Measurements from ENCODE around the gene TSPAN18. TPM values are rescaled to one million over a fixed set of nuclear protein-coding genes. Genes with fewer than 3 reads are reported as not detected.

The TSPAN18 gene
- total RNA-seq, 1 experiment from 2014 or later = not detected

DNA sequence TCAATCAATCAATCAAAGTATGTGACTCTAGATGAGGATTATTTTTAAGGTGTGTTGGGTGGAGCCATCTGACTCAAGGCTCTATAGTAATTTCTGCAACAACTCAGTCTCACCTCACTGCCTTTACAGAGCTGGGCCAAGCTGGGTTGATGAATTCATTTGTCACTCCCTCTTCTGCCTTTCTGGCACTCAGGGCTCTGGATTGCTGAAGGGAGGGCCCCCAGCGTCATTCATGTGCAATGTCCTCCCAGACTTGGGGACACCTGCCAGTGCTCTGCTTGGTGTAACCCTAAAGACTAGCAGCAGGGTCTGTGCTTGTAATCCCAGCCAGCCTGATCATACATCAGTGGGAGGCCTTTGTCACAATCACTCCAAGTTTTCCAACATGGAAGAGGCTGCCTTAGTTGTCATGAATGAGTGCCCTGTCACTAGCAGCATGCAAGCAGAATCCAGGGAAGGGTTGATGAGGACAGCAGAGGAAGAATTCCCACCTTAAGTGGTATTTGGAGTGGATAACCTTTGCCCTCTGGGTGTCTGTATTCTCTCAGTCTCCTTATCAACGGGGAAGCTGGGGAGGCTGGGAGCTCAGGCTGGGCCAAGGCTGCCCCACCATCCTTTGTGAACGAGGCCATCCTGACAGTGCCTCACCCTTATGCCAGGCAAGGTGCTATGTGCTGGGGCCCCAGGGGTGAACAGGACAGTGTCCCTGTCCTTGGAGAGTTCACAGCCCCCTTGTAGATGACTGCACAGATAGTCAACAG is 225.9 kb downstream of the TSPAN18 start:
- no TSS peak for BruUV-seq (replicated peaks)
- Histone ChIP-seq H3K79me2 (ENCODE audit: low read length) (peaks cover 9% of the 10 kb centered on the region), H3K9ac (ENCODE audit: low read length) (no peak overlapping the region), H3K27ac (ENCODE audit: low read length) (no peak overlapping the region), H3K4me1 (ENCODE audit: insufficient read depth, low read length) (peaks cover 12% of the 10 kb centered on the region), H3K36me3 (ENCODE audit: low read depth, low read length) (no peaks in the 10 kb centered on the region), H3F3A (ENCODE audit: low read length, unreplicated experiment) (no peaks in the 10 kb centered on the region), H2AFZ (ENCODE audit: low read length) (no peak overlapping the region), H3K27me3 (ENCODE audit: low read length) (no peaks in the 10 kb centered on the region), H3K9me3 (ENCODE audit: low read length) (no peaks in the 10 kb centered on the region), H3K4me3 (ENCODE audit: low read length) (no peak overlapping the region), H3K4me2 (ENCODE audit: low read length) (no peak overlapping the region), H3K9me2 (replicated peaks; ENCODE audit: low read length) (no peaks in the 10 kb centered on the region), H4K20me1 (ENCODE audit: low read length) (no peaks in the 10 kb centered on the region)
- ATAC-seq = no peak
- intact Hi-C loops (cut with micrococcal nuclease) = no loop called here
- DNase-seq = no peak
- TF ChIP-seq EZH2 (IDR thresholded peaks at IDR 0.05; ENCODE audit: low read length, unreplicated experiment) (no peak), EZH2phosphoT487 (IDR thresholded peaks at IDR 0.05; ENCODE audit: borderline replicate concordance, low read length) (no peak)
- TF ChIP-seq, protein P1, sequence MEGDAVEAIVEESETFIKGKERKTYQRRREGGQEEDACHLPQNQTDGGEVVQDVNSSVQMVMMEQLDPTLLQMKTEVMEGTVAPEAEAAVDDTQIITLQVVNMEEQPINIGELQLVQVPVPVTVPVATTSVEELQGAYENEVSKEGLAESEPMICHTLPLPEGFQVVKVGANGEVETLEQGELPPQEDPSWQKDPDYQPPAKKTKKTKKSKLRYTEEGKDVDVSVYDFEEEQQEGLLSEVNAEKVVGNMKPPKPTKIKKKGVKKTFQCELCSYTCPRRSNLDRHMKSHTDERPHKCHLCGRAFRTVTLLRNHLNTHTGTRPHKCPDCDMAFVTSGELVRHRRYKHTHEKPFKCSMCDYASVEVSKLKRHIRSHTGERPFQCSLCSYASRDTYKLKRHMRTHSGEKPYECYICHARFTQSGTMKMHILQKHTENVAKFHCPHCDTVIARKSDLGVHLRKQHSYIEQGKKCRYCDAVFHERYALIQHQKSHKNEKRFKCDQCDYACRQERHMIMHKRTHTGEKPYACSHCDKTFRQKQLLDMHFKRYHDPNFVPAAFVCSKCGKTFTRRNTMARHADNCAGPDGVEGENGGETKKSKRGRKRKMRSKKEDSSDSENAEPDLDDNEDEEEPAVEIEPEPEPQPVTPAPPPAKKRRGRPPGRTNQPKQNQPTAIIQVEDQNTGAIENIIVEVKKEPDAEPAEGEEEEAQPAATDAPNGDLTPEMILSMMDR (conservative IDR thresholded peaks at IDR 0.05; ENCODE audit: low read depth, low read length) = no peak
- ChIA-PET POLR2A (ENCODE audit: unreplicated experiment) (no interaction called here), CTCF (interaction anchor here (0.8 kb wide), 1 partner anchor 27 kb away, joined by 3 read pairs; no protein-coding TSS in a partner anchor)

DNA sequence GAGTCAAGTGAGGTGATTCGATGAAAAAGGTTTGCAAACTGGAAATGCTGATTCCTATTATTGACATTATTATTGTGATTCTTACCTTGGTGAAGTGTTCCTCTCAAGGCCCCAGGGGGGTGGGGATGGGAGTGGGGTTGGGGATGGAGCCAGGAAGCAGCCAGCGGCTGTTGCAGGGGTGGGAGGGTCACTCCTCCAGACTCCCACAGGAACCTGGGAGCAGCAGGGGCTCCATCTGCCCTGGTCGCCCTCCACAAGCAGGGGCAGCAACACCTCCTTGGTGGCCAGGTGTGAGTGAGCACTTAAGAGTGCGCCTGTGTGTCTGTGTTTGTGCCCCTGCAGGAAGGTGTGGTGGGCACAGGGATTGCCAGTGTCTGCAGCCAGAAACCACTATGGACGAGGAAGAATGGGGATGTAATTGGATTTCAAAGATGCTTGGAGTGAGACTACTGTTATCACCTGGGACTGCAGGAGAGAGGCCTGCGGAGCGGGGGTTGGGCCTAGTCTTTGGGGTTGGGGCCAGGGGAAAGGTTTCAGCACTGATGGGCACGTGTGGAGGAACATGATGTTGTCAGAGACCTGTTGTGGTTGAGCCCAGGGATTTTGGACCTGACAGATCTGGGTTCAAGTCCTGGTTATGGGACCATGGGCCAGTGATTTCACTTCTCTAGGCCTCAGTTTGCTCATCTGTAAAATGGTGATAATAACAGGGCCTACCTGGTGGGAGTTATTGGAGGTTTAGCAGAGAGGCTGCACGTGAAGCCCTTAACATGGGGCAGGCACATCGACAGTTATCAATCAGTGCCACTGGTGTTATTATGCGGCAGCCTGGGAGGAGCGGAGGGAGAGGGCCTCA is 227.5 kb downstream of the TSPAN18 start:
- no peaks in the 10 kb centered on the region for H3K36me3 ChIP-seq (ENCODE audit: low read depth, low read length)
- no peak for TF ChIP-seq EZH2 (IDR thresholded peaks at IDR 0.05; ENCODE audit: low read length, unreplicated experiment)
- TF ChIP-seq, protein P1 (conservative IDR thresholded peaks at IDR 0.05; ENCODE audit: low read depth, low read length) = no peak
- no peak for TF ChIP-seq EZH2phosphoT487 (IDR thresholded peaks at IDR 0.05; ENCODE audit: borderline replicate concordance, low read length)
- POLR2A ChIA-PET (ENCODE audit: unreplicated experiment) = interaction anchor here (0.6 kb wide), 1 partner anchor 137 kb away, joined by 3 read pairs; no protein-coding TSS in a partner anchor
- no peaks in the 10 kb centered on the region for H3F3A ChIP-seq (ENCODE audit: low read length, unreplicated experiment)
- H3K9ac ChIP-seq (ENCODE audit: low read length) = no peak overlapping the region
- no peak for ATAC-seq
- peaks cover 12% of the 10 kb centered on the region for H3K4me1 ChIP-seq (ENCODE audit: insufficient read depth, low read length)
- no peak overlapping the region for H3K4me3 ChIP-seq (ENCODE audit: low read length)
- intact Hi-C loops (cut with micrococcal nuclease) = no loop called here
- no peaks in the 10 kb centered on the region for H3K27me3 ChIP-seq (ENCODE audit: low read length)
- CTCF ChIA-PET = no interaction called here
- no peak overlapping the region for H3K27ac ChIP-seq (ENCODE audit: low read length)
- H3K79me2 ChIP-seq (ENCODE audit: low read length) = no peaks in the 10 kb centered on the region
- no peak overlapping the region for H3K4me2 ChIP-seq (ENCODE audit: low read length)
- no peaks in the 10 kb centered on the region for H4K20me1 ChIP-seq (ENCODE audit: low read length)
- no peaks in the 10 kb centered on the region for H3K9me3 ChIP-seq (ENCODE audit: low read length)
- no peaks in the 10 kb centered on the region for H3K9me2 ChIP-seq (replicated peaks; ENCODE audit: low read length)
- DNase-seq = no peak
- no TSS peak for BruUV-seq (replicated peaks)
- no peak overlapping the region for H2AFZ ChIP-seq (ENCODE audit: low read length)
